Fibroblast of mammary gland (primary cell): Measurements from ENCODE around the gene LDLRAP1.

ENCODE experiments used
- DNase-seq: peaks from one replicate; pipeline ENCODE4 v3.0.0-alpha.2; 2010; ENCODE audit warnings: low read depth
- H3K4me3 ChIP-seq: 2 replicates; pipeline ENCODE4 v1.5.1; 2011; ENCODE audit warnings: low read depth, mild to moderate bottlenecking, low read length, moderate library complexity; ENCODE audit not compliant: control insufficient read depth
- TF ChIP-seq, protein P1 (sequence below): conservative IDR thresholded peaks from 2 replicates; pipeline ENCODE4 v1.5.1; 2011; ENCODE audit warnings: low read depth, low read length, inconsistent platforms; ENCODE audit not compliant: control insufficient read depth, insufficient read depth

LDLRAP1 gene

DNA sequence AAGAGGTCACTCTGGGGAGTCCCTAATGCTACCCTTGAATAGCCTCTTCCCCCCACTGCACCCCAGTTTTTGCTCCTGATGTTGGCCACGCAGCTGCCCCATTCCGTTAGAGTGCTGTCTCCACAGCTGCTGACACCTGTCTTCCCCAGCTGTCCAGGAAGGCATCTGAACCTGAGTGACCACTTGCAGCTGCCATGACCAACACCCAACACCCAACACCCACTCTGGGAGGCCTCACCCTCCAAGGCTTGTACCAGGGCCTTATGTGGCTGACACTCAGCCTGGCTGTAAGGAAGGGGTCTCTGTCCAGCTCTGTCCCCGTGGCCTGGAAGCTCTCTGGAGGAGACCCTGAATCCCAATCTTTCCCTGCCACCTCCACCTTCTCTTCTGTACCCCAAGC is 26.7 kb upstream of the LDLRAP1 start:
- no peak overlapping the region for H3K4me3 ChIP-seq
- DNase-seq = no peak
- TF ChIP-seq, protein P1, sequence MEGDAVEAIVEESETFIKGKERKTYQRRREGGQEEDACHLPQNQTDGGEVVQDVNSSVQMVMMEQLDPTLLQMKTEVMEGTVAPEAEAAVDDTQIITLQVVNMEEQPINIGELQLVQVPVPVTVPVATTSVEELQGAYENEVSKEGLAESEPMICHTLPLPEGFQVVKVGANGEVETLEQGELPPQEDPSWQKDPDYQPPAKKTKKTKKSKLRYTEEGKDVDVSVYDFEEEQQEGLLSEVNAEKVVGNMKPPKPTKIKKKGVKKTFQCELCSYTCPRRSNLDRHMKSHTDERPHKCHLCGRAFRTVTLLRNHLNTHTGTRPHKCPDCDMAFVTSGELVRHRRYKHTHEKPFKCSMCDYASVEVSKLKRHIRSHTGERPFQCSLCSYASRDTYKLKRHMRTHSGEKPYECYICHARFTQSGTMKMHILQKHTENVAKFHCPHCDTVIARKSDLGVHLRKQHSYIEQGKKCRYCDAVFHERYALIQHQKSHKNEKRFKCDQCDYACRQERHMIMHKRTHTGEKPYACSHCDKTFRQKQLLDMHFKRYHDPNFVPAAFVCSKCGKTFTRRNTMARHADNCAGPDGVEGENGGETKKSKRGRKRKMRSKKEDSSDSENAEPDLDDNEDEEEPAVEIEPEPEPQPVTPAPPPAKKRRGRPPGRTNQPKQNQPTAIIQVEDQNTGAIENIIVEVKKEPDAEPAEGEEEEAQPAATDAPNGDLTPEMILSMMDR = no peak

DNA sequence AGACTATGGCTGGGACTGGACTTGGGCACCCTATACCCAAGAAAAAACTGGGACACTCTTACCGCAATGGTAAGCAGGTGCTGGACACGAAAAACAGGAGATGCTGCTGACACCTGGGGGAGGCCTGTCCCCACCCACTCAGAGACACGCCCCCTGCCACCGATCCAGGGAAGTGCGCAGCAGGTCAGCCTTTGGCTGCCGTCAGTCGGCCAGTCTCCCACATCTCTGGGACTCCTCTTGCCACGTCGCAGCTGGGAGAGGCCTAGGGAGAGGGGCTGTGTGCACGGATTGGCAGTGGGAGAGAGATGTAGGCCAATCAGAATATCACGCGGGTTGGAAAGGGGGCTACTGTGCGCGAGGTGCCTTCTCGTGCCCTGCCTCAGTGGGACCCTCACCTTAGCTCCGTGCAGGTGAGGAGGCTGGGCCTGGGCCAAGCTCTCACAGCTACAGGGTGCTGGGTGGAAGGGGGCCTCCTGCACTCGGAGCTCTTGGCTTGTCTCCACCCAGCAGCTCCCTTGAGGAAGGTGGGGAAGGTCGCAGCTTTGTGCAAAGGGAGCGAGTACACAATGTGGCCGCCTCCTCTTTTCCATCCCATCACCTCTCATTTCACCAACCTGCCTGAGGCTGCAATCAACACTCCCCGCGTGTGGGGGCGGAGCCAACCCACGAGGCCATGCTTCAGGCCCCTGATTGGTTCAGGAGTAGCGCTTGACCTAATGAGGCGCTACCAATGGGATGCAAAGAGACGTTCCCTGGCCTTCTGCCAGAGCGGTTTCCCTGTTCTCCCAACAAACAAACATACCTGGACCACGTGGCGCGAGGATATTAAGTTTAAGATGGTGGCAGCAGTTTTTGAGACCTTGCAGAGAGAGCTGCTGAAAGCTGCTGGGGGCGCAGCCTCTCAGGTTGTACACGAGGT is 25.7 kb upstream of the LDLRAP1 start:
- no peak for DNase-seq
- no peak overlapping the region for H3K4me3 ChIP-seq
- TF ChIP-seq, protein P1 = no peak

DNA sequence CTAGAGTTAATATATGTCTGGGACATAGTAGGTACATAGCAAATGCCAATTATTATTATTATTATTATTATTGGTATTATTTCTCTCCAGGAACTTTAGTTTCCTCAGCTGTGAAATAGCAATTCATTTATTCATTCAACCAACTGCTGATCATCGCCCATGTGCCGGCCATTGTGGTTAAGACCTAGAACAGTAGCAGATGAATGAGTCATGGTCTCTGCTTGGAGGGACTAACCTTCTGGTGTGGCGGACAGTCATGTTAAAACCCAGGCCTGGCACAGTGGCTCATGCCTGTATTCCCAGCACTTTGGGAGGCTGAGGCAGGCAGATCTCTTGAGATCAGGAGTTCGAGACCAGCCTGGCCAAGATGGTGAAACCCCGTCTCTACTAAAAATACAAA is 23.8 kb upstream of the LDLRAP1 start:
- DNase-seq = peak; percentile 91
- H3K4me3 ChIP-seq = no peak overlapping the region
- TF ChIP-seq, protein P1 = no peak

DNA sequence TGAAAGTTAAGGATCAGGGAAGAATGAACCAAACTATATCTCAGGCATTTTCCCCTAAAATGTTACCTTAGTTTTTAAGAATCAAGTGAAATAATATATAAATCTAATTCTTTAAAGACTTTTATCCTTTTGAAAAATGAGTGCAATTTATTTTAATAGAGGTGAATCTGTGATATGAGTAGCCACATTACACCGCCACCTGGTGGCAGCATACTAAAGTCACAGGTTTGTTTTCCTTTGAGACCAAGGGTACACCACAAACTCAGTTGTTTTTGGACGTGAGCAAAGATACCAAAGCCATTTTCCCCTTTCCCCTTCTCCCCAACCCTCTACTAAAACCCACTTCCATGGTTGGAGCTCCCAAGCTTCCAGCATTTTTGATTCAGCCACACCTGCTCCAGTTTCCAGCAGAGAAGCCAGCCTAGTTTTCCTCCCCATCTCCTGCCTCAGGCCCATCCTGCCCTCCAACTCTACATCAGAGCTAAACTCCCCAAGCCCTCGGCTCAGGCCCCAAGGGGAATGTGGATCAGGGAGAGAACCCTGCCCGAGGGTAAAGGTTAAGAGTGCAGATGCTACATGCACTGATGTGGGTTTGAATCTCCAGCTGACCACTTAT is 22.9 kb upstream of the LDLRAP1 start:
- peak; percentile 72 for DNase-seq
- H3K4me3 ChIP-seq = no peak overlapping the region
- TF ChIP-seq, protein P1 = peak; percentile 84

DNA sequence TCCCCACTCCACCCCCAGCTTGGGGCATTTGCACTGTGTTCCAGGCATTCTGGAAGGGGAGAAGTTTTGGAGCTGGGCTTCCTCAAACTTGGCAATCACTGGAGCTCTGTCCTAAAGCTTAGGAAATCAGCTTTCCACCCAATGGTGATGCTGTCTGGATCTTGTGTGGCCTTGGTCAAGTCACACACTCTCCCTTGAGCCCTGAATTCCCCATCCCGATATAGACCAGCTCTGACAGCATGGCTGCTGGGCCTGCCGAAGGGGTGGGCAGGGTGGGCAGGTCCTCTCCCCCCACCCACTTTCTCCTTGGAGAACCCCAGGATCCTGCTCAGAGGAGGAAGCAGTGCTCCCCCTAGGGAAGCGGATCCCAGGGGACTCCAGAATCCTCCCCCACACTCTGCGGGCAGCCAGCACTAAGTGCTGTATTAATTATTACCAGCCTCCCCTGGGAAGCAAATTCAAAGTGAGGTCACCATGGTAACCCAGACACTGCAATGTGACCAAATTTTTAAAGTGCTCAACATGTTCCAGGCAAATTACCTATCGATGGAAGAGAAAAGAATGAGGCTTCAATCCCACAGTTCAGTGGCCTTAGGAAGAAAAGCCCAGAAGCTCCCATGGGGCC is 21.3 kb upstream of the LDLRAP1 start:
- DNase-seq = peak; percentile 8
- H3K4me3 ChIP-seq = no peak overlapping the region
- TF ChIP-seq, protein P1 = no peak

DNA sequence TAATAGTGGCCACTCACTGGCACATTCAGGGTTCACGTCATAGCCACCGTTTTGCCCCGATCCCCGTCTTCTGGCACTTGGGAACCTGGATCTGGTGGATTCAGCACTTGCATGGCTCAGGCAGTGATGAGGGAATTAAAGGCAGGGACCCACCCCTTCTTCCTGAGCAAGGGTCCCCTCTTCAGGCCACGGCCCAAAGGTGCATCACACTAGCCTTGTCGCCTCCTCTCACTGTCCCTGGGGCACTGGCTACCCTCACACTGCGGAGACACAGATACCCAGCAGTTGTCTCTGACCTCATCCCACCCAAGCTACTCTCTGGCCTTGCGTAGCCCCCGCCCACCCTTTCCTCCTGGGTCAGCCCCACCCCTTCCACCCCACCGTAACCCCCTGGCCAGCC is 19.9 kb upstream of the LDLRAP1 start:
- TF ChIP-seq, protein P1 = peak; percentile 32

More for the DNA sequence above, 19.9 kb upstream of the LDLRAP1 start:
- no peak overlapping the region for H3K4me3 ChIP-seq
- peak; percentile 22 for DNase-seq
